ENCODE data around the gene NABP1. TPM values are rescaled to one million over a fixed set of nuclear protein-coding genes. Genes with fewer than 3 reads are reported as not detected.

The NABP1 gene
- total RNA-seq, 1 donor from 2014 or later: 18.5 TPM

- TF ChIP-seq, protein P1, sequence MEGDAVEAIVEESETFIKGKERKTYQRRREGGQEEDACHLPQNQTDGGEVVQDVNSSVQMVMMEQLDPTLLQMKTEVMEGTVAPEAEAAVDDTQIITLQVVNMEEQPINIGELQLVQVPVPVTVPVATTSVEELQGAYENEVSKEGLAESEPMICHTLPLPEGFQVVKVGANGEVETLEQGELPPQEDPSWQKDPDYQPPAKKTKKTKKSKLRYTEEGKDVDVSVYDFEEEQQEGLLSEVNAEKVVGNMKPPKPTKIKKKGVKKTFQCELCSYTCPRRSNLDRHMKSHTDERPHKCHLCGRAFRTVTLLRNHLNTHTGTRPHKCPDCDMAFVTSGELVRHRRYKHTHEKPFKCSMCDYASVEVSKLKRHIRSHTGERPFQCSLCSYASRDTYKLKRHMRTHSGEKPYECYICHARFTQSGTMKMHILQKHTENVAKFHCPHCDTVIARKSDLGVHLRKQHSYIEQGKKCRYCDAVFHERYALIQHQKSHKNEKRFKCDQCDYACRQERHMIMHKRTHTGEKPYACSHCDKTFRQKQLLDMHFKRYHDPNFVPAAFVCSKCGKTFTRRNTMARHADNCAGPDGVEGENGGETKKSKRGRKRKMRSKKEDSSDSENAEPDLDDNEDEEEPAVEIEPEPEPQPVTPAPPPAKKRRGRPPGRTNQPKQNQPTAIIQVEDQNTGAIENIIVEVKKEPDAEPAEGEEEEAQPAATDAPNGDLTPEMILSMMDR (IDR thresholded peaks at IDR 0.05): no peak
- no peaks in the 10 kb centered on the region for H3K27me3 Mint-ChIP-seq (ENCODE audit: low read depth)
- H3K36me3 Mint-ChIP-seq (ENCODE audit: low read depth): peaks cover 1% of the 10 kb centered on the region
- H3K4me3 Mint-ChIP-seq (ENCODE audit: unreplicated experiment): no peak overlapping the region
- no peaks in the 10 kb centered on the region for H3K4me1 Mint-ChIP-seq (ENCODE audit: low read depth)
- H3K27ac Mint-ChIP-seq (ENCODE audit: unreplicated experiment): no peak overlapping the region
- peaks cover 5% of the 10 kb centered on the region for H3K9me3 Mint-ChIP-seq (ENCODE audit: low read depth)
- DNase-seq (ENCODE audit: low spot score): no peak
These were observed 23.8 kb downstream of the NABP1 start for GRCh38 chr2:191701696-191702095.

DNA sequence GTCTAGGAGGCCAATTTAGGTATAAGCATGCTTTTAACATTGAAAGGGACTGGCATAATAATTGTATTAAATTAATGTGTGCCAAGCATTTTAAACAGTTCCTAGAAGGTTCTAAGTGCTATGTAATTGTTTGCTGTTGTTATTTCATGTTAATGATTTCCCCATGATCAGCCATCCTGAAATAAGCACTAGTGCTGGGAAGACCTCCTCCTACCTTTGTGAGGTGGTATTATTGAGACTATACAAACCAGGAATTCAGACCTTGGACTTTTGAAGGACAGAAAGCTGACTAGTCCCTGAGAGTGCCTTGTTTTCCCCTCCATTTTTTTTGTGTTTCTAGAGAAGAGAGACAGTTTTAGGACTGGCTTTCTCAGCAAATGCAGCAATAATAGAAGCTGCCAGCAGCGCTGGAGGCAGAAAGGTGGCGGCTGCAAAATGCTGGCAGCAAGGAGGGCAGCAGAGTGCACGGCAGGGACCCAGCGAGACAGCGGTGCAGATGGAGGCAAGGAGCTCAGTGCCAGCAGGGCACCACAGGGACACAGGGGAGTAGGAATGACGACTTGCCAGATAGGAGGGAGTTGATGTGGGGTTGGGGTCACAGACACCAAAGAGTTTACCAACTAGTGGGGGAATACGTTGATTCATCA lies 25.3 kb downstream of the NABP1 start:
- no peak overlapping the region for H3K4me3 Mint-ChIP-seq (ENCODE audit: unreplicated experiment)
- H3K36me3 Mint-ChIP-seq (ENCODE audit: low read depth): peaks cover 1% of the 10 kb centered on the region
- DNase-seq (ENCODE audit: low spot score): no peak
- TF ChIP-seq, protein P1 (IDR thresholded peaks at IDR 0.05): no peak
- no peak overlapping the region for H3K27ac Mint-ChIP-seq (ENCODE audit: unreplicated experiment)
- no peaks in the 10 kb centered on the region for H3K4me1 Mint-ChIP-seq (ENCODE audit: low read depth)
- H3K9me3 Mint-ChIP-seq (ENCODE audit: low read depth): peaks cover 3% of the 10 kb centered on the region
- H3K27me3 Mint-ChIP-seq (ENCODE audit: low read depth): no peaks in the 10 kb centered on the region

- peaks cover 1% of the 10 kb centered on the region for H3K36me3 Mint-ChIP-seq (ENCODE audit: low read depth)
- TF ChIP-seq, protein P1 (IDR thresholded peaks at IDR 0.05): no peak
- no peaks in the 10 kb centered on the region for H3K27me3 Mint-ChIP-seq (ENCODE audit: low read depth)
- H3K27ac Mint-ChIP-seq (ENCODE audit: unreplicated experiment): no peak overlapping the region
- DNase-seq (ENCODE audit: low spot score): no peak
- H3K4me3 Mint-ChIP-seq (ENCODE audit: unreplicated experiment): no peak overlapping the region
- H3K9me3 Mint-ChIP-seq (ENCODE audit: low read depth): peaks cover 3% of the 10 kb centered on the region
- H3K4me1 Mint-ChIP-seq (ENCODE audit: low read depth): peaks cover 4% of the 10 kb centered on the region
These were observed 27.1 kb downstream of the NABP1 start for GRCh38 chr2:191705084-191705483.

DNA sequence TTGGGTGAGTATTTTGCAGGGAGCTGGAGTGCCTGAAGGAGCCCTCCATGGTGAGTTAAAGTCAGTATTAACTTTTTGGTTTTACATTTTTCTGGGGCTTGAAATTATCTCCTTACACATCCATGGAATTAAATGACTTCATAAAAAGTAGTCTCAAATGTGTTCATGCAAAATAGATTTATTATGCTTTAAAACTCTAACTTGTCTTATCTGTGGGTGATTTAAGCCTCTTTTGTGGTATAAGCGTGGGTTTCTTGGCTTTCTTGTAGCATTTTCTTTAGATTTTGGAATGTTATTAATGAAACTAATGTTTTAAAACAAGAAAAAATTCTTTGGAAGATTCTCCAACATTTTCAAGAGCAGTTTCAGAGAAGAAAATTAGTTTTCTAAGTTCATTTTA lies 27.8 kb downstream of the NABP1 start:
- H3K27ac Mint-ChIP-seq (ENCODE audit: unreplicated experiment): no peak overlapping the region
- no peak for DNase-seq (ENCODE audit: low spot score)
- no peaks in the 10 kb centered on the region for H3K36me3 Mint-ChIP-seq (ENCODE audit: low read depth)

GRCh38 chr2:191706791-191707190 lies 28.9 kb downstream of the NABP1 start:
- Mint-ChIP-seq H3K9me3 (ENCODE audit: low read depth) (peaks cover under 1% of the 10 kb centered on the region), H3K27ac (ENCODE audit: unreplicated experiment) (no peak overlapping the region), H3K27me3 (ENCODE audit: low read depth) (no peaks in the 10 kb centered on the region), H3K4me1 (ENCODE audit: low read depth) (peaks cover 12% of the 10 kb centered on the region), H3K4me3 (ENCODE audit: unreplicated experiment) (no peak overlapping the region), H3K36me3 (ENCODE audit: low read depth) (no peaks in the 10 kb centered on the region)
- DNase-seq (ENCODE audit: low spot score): no peak
- TF ChIP-seq, protein P1 (IDR thresholded peaks at IDR 0.05): no peak

More for the DNA sequence above, 27.8 kb downstream of the NABP1 start:
- Mint-ChIP-seq H3K9me3 (ENCODE audit: low read depth) (peaks cover 3% of the 10 kb centered on the region), H3K27me3 (ENCODE audit: low read depth) (no peaks in the 10 kb centered on the region), H3K4me1 (ENCODE audit: low read depth) (peaks cover 11% of the 10 kb centered on the region), H3K4me3 (ENCODE audit: unreplicated experiment) (no peak overlapping the region)
- TF ChIP-seq, protein P1 (IDR thresholded peaks at IDR 0.05): no peak
